Germinal center (tissue), 1 donor: Measurements from ENCODE around the gene TJP1.

Experiments
- DNase-seq: peaks from one replicate; pipeline ENCODE4 v3.0.0; 2012; ENCODE audit warnings: mixed read lengths, low spot score

The TJP1 gene

DNA sequence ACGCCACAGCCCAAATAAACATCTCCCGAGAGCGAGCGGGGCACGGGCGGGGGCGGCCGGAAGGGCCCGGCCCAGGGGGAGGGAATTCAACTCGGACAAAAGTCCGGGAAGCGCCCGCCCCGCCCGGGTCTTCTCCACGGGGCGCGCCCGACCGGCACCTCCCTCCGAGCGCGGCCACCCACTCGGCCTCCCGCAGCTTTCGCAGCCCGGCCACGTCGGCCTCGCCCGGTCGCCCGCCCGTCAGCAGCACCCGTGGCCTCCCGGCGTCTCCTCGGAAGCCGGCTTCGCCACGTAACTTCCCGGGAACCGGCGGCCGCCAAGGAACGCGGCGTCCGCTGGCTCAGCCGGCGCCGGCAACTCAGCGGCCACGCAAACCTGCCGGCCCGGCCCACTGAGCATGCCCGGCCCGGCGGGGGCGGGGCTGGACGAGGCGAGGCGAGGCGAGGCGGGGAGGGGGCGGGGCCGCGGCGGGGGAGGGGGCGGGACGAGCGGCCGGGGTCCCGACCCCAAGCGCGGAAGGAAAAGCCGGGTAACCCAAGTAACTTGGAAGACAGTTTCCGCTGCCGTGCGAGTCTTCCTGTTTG lies at the start of gene TJP1:
TSS of gene TJP1 (minus strand) at position 369 of the 584 bp plus-strand sequence. CDS start 440 bp downstream, outside the sequence.
- DNase-seq, result peak; percentile 13

DNA sequence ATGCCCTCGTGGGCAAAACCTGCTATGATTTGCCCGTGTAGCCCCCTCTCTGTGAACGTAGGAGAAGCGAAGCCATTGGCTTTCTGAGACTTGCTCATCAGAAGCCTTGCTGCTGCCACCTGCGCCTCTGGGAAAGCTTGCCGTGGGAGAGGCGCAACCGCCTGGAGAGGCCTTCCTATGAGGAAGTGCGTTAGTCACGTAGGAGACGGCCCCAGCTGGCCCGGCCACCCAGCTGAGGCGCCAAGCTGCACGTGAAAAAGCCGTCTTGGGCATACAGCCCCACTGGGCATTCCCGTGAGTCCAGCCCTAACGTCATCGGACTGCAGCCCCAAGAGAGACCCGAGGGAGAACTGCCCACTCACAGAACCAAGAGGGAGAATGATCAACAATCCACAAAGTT lies 49.1 kb upstream of the TJP1 start:
- DNase-seq, result no peak

DNA sequence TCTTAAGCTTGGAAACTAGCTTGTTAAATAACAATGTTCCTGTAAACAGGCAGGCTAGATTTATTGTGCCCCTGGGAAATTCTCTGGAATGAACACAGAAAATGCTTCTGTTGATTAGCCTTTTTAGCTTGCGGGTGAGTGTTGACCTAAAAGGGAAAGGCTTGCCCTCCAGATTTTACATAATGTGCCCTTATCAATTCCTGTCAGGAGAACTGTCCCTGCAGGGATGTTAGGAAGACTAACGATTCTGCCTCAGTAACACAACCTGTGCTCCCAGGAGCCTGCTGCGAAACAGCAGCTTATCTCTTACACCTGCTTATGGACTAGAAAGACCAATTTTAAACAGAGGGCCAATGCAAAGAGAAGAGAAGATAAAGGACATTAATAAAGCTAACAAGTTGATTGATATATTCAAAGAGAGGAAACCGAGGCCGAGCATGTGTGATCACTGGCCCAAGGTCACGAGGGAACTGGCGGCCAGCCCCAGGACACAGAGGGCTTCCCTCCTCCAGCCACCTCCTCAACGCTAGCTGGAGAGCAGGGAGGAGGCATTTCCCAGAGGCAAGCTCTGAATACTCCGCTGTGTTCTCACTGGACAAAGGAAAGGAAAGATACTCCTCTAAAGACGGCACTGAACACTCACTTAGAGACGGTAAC lies 48.4 kb upstream of the TJP1 start:
- no peak for DNase-seq

DNA sequence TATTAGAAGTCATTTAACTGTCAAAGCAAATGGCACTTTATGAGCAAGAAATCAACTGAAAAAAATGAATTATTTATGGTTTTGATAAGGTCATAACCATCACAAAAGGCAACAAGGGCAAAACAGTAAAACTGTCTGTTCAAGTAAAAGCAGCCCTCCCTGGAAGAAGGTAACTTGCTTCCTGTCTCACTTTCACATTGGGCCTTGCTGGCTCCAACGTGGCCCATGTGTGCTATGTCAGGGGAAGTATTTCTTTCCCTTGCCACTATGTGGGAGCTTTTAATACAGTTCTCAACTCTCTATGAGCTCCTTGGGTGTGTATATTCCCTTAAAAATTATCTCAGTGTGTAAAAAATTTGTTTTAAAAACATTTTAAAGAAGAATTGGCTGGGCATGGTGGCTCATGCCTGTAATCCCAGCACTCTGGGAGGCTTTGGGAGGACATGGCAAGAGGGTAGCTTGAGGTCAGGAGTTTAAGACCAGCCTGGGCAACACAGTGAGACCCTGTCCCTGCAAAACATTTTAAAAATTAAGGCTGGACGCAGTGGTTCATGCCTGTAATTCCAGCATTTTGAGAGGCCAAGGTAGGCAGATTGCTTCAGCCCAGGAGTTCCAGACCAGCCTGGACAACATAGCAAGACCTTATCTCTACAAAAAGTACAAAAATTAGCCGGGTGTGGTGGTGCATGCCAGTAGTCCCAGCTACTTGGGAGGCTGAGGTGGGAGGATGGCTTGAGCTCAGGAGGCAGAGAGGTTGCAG lies 45.2 kb upstream of the TJP1 start:
- DNase-seq, result no peak

DNA sequence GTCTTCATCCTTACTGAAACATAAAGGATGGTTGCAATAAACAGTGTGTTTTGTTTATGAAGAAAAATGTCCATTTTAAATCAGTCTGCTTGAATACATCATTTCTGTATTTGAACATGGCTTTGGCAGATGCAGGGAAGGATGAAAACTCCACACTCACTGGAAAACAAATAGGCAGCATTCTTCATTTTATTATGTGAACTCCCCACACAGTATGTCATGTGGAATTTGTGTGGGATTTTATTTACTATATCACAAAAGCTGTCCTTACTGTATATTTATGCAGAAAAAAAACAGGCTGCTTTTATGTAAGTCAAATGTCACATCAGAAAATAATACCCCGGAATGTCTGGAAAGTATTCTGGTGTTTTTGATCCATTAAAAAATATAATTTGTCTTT lies 44.1 kb upstream of the TJP1 start:
- no peak for DNase-seq

DNA sequence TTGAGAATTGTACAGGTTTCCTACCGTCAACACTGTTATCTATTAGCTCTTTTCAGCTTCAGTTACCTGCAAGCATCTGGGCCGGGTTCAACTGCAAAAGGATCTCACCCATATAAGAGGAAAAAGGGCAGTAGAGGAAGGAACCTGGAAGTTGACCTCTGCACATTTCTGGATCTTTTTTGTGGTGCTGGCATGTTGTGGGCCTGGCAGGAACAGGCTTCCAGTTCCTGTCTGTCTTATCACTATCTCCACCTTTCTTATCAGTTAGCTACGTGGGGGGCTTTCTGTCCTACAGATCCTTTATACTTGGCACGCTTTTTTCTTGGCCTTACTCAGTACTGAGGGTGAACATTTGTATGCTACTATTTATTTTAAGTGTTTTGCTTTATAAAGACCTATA lies 42.2 kb upstream of the TJP1 start:
- no peak for DNase-seq

DNA sequence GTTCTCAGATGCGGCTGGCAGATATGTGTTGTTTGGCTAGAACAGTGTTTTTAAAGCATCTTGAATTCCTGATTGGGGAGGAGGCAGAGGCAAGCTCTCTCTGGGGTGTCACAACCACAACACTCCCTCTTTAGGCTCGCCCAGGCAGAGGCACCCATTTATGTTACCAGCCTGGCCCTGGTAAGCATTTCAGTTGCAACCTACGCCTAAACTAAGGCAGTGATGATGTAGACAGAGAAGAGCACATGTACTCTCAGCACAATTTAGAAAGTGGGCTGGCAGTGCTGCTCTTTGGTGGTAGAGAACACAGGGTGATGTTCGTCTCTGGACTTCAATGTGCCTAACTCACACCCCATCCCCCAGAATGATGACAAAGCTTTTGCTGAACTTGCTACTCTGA lies 41.2 kb upstream of the TJP1 start:
- no peak for DNase-seq

DNA sequence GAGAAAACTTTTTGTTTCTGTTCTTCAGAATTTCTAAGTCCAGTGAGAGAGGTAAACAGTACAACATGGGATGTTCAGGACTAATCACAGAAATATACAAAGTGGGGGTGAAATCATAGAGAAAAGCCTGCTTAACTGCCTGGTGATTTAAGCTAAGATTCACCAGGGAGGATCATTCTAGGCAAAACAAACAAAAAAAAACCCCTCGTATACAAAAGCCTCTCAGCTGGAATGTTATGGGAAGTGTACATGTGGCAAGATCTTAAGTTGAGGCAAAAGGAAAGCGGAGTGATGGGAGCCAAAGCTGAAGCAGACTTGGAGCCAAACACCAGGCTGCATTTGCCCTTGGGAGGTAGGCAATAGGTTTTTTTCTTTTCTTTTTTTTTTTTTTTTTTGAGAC lies 40.0 kb upstream of the TJP1 start:
- DNase-seq, result no peak

DNA sequence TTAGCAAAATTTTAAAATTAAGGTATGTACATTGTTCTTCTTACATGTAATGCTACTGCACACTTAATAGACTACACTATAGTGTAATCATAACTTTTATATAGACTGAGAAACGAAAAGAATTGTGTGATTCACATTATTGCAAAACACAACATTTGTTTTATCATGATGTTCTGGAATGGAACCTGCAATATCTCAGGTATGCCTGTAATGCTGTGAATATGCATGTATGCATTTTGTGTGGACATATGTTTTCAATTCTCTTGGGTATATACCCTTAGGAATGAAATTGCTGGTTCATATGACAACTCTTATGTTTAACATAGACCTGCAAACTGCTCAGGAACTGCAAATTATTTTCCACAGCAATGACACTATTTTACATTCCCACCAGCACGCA lies 38.6 kb upstream of the TJP1 start:
- DNase-seq, result no peak

DNA sequence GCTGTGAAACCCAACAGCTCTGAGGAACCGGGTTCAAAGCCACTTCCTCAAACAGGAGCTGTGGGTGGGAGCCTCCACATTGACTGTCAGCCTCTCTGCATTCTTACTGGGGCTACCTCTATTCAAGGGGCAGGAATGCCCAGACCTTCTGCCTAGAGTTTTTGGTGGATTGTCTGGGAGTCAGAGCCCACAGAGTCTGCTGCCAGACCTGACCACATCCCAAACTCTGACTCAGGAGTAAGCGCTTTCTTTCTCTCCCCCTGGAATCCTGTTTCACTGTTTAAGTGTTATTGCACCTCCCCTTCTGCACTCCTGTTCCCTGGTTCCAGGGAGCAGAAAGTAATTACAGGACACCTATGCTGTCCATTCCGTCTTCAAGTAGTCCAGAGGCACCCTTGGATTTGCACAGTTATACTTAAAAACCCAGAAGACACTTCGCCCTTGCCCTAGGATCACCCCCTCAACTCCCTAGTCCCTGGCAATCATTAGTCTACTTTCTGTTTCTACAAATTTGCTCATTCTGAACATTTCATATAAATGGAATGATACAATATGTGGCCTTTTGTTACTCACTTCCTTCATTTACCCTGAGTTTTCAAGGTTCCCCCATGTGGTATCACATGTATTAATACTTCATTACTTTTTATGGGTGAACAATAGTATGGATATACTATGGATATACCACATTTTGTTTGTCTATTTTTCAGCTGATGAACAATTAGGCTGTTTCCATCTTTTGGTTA lies 37.9 kb upstream of the TJP1 start:
- no peak for DNase-seq

DNA sequence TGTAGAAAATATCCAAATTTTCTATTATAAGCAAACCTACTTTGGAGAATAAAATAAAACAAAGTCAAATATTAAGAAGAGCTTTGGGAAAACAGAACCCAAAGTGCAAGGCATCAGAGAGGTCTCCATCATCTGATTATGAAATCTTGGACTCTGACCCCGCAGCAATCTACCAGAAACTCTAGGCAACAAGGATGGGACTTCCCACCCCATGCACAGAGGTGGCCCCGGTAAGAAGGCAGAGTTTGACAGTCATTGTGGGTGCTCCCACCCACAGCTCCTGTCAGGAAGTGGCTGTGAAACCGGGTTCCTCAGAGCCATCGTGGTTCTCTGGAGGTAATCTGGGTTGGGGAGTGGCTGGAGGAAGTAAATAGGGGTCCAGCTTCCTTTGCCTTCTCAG lies 37.0 kb upstream of the TJP1 start:
- no peak for DNase-seq

DNA sequence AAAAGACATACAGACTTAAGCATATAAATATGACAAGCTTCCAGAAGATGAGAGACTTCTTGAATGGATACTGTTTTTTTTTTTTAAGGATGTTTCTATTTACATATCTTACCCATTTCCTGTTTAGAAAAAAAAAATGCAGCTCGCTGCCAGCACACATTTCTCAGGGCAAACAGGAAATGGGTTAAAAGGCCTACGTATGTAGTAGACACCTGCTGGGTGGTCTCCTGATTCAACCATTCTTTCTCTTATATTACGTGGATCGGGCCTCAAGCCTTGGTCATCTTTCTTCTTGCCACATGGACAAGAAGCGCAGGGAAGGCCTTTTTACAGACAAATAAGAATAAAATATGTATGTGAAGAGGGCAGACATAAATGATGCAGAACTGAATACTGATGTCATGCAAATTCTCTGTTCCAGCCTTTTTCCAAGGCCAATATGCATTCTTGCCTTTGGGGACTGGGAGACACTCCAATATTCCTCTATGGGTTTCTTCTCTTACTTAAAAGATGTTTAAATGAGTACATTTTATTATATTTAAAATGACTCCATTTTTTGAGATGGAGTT lies 35.0 kb upstream of the TJP1 start:
- DNase-seq, result no peak

DNA sequence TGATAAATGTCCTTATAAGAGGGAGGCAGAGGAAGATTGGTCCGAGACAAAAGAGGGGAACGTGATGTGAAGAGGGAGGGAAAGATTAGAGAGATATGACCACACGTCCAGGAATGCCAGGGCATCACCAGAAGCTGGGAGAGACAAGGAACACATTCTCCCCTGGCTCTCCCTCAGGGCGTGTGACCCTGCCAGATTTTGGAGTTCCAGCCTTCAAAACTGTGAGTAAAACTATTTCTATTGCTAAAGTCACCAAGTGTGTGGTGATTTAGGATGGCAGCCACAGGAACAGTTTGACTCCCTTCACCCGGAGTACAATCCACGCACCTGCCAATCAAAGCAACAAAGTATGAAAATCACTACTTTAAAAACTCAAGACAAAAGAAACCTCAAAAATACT lies 32.1 kb upstream of the TJP1 start:
- no peak for DNase-seq

DNA sequence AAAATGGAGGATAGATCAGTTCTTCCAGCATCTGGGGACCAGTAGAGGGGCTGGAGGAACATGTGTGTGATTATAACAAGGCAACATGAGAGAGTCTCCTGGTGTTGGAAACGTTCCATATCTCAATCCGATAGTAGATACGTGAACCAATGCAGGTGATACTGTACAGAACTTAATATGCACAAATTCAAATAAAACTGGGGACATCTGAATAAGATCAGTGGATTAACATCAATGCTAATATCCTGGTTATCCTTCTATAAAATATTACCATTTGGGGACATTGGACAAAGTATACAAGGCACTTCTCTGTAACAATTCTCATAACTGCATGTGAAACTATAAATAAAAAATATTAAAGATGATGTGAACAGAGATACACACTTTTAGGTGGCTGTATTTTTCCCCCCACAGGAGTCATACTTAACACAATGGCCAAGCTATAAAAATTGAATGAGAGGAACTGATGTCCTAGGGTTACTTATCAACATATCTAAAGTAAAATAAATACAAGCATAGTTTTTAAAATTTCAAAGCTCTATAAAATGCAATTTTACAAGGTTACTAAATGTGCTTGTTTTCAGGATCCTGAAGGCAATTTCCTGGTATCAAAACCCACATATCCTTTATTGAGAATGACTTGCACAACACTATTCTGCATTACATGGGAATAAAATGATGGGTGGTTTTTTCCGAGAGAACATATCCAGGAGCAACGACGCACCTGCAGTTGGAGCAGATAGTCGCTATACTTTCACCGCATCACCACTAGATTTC lies 31.1 kb upstream of the TJP1 start:
- DNase-seq, result no peak

DNA sequence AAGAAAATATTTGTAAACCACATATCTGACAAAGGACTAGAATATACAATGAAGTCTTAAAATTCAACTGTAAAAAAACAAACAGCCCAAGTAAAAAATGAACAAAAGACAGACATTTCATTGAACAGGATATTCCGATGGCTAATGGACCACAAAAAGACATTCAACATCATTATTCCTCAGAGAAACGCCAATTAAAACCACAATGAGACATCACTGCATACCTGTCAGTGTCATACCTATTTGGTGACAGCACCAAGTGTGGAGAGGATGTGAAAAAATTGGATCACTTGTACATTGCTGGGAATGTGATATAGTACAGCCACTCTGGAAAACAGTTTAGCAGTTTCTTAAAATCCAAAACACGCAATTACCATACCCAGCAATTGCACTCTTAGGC lies 29.9 kb upstream of the TJP1 start:
- DNase-seq, result no peak

DNA sequence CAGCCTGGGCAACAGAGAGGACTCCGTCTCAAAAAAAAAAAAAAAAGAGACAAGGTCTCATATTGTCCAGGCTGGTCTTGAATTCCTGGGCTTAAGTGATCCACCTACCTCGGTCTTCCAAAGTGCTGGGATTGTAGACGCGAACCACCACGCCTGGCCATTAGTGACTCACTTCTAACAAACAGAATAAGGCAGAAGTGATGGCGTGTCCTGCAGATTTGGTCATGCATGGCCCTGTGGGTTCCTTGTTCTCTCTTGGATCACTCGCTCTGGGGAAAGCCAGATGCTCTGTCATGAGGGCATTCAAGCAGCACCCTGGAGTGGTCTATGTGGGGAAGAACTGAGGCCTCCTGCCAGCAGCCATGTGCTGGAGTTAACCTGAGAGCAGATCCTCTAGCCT lies 27.4 kb upstream of the TJP1 start:
- no peak for DNase-seq

DNA sequence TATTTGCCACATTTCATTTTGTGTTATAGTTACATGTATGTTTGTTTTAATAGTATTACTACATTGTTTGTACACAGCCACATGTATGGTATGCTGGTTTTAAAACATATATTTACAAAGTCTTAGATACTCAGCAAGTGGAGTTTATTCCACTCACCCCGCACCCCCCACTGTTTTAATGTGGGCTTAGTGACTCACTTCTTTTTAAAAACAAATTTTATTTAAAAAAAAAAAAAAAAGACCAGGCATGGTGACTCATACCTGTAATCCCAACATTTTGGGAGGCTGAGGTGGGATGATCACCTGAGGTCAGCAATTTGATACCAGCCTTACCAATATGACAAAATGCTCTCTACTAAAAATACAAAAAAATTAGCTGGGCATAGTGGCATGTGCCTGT lies 26.9 kb upstream of the TJP1 start:
- no peak for DNase-seq

DNA sequence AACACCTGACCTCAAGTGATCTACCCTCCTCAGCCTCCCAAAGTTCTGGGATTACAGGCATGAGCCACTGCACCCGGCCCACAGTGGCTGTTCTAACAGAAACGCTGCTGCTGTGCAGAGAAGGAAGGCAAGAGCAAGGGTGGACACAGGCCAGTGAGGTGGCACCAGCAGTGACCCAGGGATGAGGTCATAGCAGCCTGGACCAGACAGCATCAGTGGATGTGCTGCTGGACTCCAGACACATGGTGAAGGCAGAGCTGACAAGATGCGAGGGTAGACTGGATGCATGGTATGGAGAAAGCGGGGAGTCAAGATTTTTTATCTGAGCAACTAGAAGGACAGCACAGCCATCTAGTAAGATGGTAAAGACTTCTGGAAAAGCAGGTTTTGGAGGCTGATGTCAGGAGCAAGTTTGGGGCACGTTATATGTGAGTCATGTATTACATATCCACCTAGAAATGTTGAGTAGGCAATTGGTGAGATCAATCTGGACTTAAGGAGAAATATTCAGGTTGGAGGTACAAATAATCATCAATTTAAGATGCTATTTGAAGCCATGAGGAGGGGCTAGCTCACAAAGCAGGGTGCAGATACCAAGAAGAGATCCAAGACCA lies 22.1 kb upstream of the TJP1 start:
- DNase-seq, result no peak

DNA sequence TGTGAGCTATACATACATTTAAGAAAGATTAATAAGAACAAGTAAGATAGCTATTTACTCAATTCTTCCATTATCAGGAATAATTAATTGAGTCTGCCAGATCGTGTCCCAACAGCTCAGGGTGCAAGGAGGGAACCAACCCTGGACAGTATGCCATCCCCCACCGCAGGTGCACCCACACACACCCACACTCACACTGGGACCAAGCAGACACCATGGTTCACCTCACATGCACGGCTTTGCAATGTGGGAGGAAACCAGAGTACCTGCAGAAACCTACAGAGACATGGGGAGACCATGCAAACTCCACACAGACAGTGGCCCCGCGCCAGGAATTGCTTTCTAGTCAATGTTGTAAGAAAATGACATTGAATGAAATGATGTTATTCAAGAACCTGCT lies 20.0 kb upstream of the TJP1 start:
- DNase-seq, result no peak

DNA sequence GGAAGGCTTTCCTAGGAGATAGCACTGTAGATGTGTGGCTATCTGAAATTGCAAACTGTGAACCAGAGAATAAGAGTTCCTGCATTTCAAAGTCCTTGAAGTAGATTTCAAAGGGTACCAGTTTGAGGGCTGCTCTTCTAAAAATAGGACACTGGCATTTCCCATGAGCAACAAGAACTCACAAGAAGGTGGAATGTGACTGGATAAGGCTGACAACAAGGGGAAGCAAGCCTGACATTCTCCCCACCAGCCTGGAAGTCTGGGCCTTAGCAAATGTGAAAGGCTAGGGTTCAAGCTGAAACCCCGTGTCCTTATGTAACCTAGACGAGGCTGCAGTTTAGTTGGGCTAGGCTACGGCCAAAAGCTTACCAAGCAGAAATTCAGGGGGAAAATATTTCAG lies 18.7 kb upstream of the TJP1 start:
- no peak for DNase-seq

DNA sequence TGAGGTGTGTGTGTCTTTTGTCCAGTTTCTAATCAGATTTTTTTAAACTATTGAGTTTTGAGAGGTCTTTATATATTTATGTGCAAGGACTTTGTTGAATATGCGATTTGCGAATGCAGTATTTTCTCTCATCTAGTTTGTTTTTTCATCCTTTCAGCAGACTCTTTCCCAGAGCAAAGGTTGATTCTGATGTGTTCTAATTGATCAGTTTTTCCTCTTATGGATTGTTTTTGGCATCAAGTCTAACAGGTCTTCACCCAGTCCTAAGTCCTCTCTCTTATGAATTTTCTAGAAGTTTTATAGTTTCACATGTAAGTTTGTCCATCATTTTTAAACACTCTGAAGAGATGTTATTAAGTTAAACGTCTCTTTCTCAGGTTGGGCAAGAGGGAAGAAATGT lies 17.8 kb upstream of the TJP1 start:
- no peak for DNase-seq
